SK-N-SH (cell line): Measurements from ENCODE around the gene IGF1R. TPM values are rescaled to one million over a fixed set of nuclear protein-coding genes. Genes with fewer than 3 reads are reported as not detected.

Experiments used
- CTCF ChIA-PET: fragments of 300-600, 350-600 bp; formaldehyde crosslinking; extraction: SDS; loops from one replicate; lab custom pipeline; 2021; lab: Yijun Ruan, JAX
- POLR2A ChIA-PET: fragments of 350-600 bp; sonication (Branson Sonifier 250); formaldehyde crosslinking; extraction: SDS; loops from one replicate; lab custom pipeline; 2020; ENCODE audit warnings: antibody characterized with exemption, inconsistent platforms; lab: Yijun Ruan, JAX
- DNase-seq: peaks from one replicate; pipeline ENCODE4 v3.0.0; 2012
- H2AFZ ChIP-seq: fragments of 200-600 bp; sonication (generic); 2 replicates; pipeline ENCODE4 v1.8.1; 2016; ENCODE audit warnings: antibody characterized with exemption, mild to moderate bottlenecking, low read depth
- H3F3A ChIP-seq: fragments of 200-600 bp; sonication (generic); replicated peaks from 2 replicates; pipeline ENCODE3; 2016; ENCODE audit warnings: antibody characterized with exemption, mild to moderate bottlenecking; ENCODE audit not compliant: insufficient read depth
- H3K27ac ChIP-seq, 2 experiments: fragments of 200-500 bp in 1 of 2; fragments of 200-600 bp in 1 of 2; sonication (Bioruptor generic) in 1 of 2; sonication (generic), shearing (Covaris generic) in 1 of 2; 2 replicates each; pipeline versions ENCODE4 v1.5.1 to v1.6.1; 2014 to 2016; ENCODE audit warnings: low read depth in 2 of 2, inconsistent platforms in 1 of 2, low read length in 1 of 2, mild to moderate bottlenecking in 1 of 2, mixed read lengths in 1 of 2
- H3K27me3 ChIP-seq: fragments of 200-600 bp; sonication (generic), shearing (Covaris generic); 2 replicates; pipeline ENCODE4 v1.6.1; 2016; ENCODE audit warnings: mixed run types; ENCODE audit not compliant: insufficient read depth
- H3K36me3 ChIP-seq, 2 experiments: fragments of 200-500 bp in 1 of 2; fragments of 200-600 bp in 1 of 2; sonication (Bioruptor generic) in 1 of 2; sonication (generic) in 1 of 2; replicated peaks in 1 of 2; 2 replicates each; pipeline versions ENCODE3 to v1.5.1; 2014 to 2016; ENCODE audit warnings: low read length in 1 of 2, mild to moderate bottlenecking in 1 of 2; ENCODE audit not compliant: insufficient read depth in 2 of 2, control insufficient read depth in 1 of 2
- H3K4me1 ChIP-seq, 2 experiments: fragments of 200-500 bp in 1 of 2; fragments of 200-600 bp in 1 of 2; sonication (Bioruptor generic) in 1 of 2; sonication (generic), shearing (Covaris generic) in 1 of 2; 2 replicates each; pipeline versions ENCODE4 v1.5.1 to v1.6.1; 2014 to 2016; ENCODE audit warnings: low read depth in 1 of 2, low read length in 1 of 2, mixed run types in 1 of 2; ENCODE audit not compliant: insufficient read depth in 2 of 2, control insufficient read depth in 1 of 2
- H3K4me2 ChIP-seq: fragments of 200-600 bp; sonication (generic), shearing (Covaris generic); 2 replicates; pipeline ENCODE4 v1.6.1; 2017; ENCODE audit warnings: mixed run types
- H3K4me3 ChIP-seq, 2 experiments: fragments of 200-500 bp in 1 of 2; fragments of 200-600 bp in 1 of 2; sonication (Bioruptor generic) in 1 of 2; sonication (generic), shearing (Covaris generic) in 1 of 2; 2 replicates each; pipeline versions ENCODE4 v1.5.1 to v1.8.1; 2014 to 2016; ENCODE audit warnings: low read depth in 2 of 2, inconsistent platforms in 1 of 2, low read length in 1 of 2, mild to moderate bottlenecking in 1 of 2, mixed read lengths in 1 of 2, moderate library complexity in 1 of 2
- H3K79me2 ChIP-seq: fragments of 200-600 bp; sonication (generic); 2 replicates; pipeline ENCODE4 v1.8.1; 2017; ENCODE audit warnings: mild to moderate bottlenecking; ENCODE audit not compliant: insufficient read depth
- H3K9ac ChIP-seq: fragments of 200-600 bp; sonication (generic); 2 replicates; pipeline ENCODE4 v1.6.1; 2017; ENCODE audit warnings: mixed run types
- H3K9me2 ChIP-seq: fragments of 200-600 bp; sonication (generic); 2 replicates; pipeline ENCODE4 v1.6.1; 2017; ENCODE audit warnings: mixed run types
- H3K9me3 ChIP-seq: fragments of 200-600 bp; sonication (generic); 2 replicates; pipeline ENCODE4 v1.6.1; 2017; ENCODE audit warnings: mixed run types, mild to moderate bottlenecking, moderate library complexity
- H4K20me1 ChIP-seq: fragments of 200-600 bp; sonication (generic); 2 replicates; pipeline ENCODE4 v1.6.1; 2017; ENCODE audit warnings: mild to moderate bottlenecking, mixed run types; ENCODE audit not compliant: insufficient read depth
- ELF1 ChIP-seq: IDR thresholded peaks from 2 replicates; pipeline ENCODE4 v1.4.0; 2012
- EZH2phosphoT487 ChIP-seq: fragments of 200-600 bp; sonication (generic); IDR thresholded peaks from 2 replicates; pipeline ENCODE4 v1.6.1; 2017; ENCODE audit warnings: low read depth, mixed run types, mild to moderate bottlenecking, antibody characterized with exemption, moderate library complexity, borderline replicate concordance
- FOXJ3 ChIP-seq: sonication (generic); formaldehyde crosslinking; IDR thresholded peaks from 2 replicates; pipeline ENCODE4 v1.5.1; 2020; ENCODE audit warnings: mild to moderate bottlenecking, missing genetic modification reagents
- FOXM1 ChIP-seq: IDR thresholded peaks from 2 replicates; pipeline ENCODE4 v1.4.0; 2012; ENCODE audit warnings: low read depth, mild to moderate bottlenecking
- GATA2 ChIP-seq: sonication (generic); formaldehyde crosslinking; IDR thresholded peaks from 2 replicates; pipeline ENCODE4 v1.5.0; 2020; ENCODE audit warnings: mild to moderate bottlenecking, missing genetic modification reagents
- JUND ChIP-seq: IDR thresholded peaks from 2 replicates; pipeline ENCODE4 v1.4.0; 2012
- RAD21 ChIP-seq: IDR thresholded peaks from 2 replicates; pipeline ENCODE4 v1.6.1; 2012; ENCODE audit warnings: mild to moderate bottlenecking, low read length
- RXRA ChIP-seq: IDR thresholded peaks from 2 replicates; pipeline ENCODE4 v1.4.0; 2012; ENCODE audit warnings: low read depth, mild to moderate bottlenecking, borderline replicate concordance
- USF2 ChIP-seq: fragments of 150-350 bp; IDR thresholded peaks from 2 replicates; pipeline ENCODE4 v1.6.1; 2017; ENCODE audit warnings: antibody characterized with exemption, low read length, low read depth, borderline replicate concordance
- ZBTB33 ChIP-seq: IDR thresholded peaks from 2 replicates; pipeline ENCODE4 v1.4.0; 2012; ENCODE audit warnings: low read depth, borderline replicate concordance
- WGBS: methylation state at CpG from one replicate; pipeline ENCODE4 v1.1.6; 2017; ENCODE audit warnings: low lambda C conversion rate; 5-methylcytosine and 5-hydroxymethylcytosine counted together
- polyA plus RNA-seq, 3 experiments: library from polyadenylated mRNA; depleted of rRNA; stranded (reverse); fragments of >200 nt; gene quantifications; 2 replicates each; pipeline ENCODE4 v1.2.3, GENCODE V29; 2012
- TF ChIP-seq, protein P1 (sequence below): fragments of 150-350 bp; IDR thresholded peaks from 2 replicates; pipeline ENCODE4 v1.6.1; 2016; ENCODE audit warnings: mild to moderate bottlenecking, low read depth, low read length
- TF ChIP-seq, protein P2 (sequence below): fragments of 200-600 bp; sonication (generic); IDR thresholded peaks from 2 replicates; pipeline ENCODE4 v1.6.1; 2017; ENCODE audit warnings: antibody characterized with exemption, mild to moderate bottlenecking, moderate library complexity

Gene IGF1R
- polyA plus RNA-seq, 1 of the 3 experiments (the other 2 are of a cell fraction): 9.5 TPM

- no peak overlapping the region for H3K27ac ChIP-seq
- no peaks in the 10 kb centered on the region for H4K20me1 ChIP-seq
- H3K36me3 ChIP-seq: no peaks in the 10 kb centered on the region
- H3K9me3 ChIP-seq: no peaks in the 10 kb centered on the region
- no peaks in the 10 kb centered on the region for H3K79me2 ChIP-seq
- H3K9me2 ChIP-seq: 0 out of 2 replicates have a peak, but pooled peaks cover 3% of the 10 kb centered on the region
- H2AFZ ChIP-seq: no peak overlapping the region
- TF ChIP-seq, protein P1, sequence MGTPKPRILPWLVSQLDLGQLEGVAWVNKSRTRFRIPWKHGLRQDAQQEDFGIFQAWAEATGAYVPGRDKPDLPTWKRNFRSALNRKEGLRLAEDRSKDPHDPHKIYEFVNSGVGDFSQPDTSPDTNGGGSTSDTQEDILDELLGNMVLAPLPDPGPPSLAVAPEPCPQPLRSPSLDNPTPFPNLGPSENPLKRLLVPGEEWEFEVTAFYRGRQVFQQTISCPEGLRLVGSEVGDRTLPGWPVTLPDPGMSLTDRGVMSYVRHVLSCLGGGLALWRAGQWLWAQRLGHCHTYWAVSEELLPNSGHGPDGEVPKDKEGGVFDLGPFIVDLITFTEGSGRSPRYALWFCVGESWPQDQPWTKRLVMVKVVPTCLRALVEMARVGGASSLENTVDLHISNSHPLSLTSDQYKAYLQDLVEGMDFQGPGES: no peak
- TF ChIP-seq USF2 (no peak), ZBTB33 (no peak), RAD21 (no peak), GATA2 (CRISPR knock-in tag) (no peak), ELF1 (no peak), FOXM1 (no peak), FOXJ3 (CRISPR knock-in tag) (no peak), RXRA (no peak), JUND (no peak)
- TF ChIP-seq, protein P2, sequence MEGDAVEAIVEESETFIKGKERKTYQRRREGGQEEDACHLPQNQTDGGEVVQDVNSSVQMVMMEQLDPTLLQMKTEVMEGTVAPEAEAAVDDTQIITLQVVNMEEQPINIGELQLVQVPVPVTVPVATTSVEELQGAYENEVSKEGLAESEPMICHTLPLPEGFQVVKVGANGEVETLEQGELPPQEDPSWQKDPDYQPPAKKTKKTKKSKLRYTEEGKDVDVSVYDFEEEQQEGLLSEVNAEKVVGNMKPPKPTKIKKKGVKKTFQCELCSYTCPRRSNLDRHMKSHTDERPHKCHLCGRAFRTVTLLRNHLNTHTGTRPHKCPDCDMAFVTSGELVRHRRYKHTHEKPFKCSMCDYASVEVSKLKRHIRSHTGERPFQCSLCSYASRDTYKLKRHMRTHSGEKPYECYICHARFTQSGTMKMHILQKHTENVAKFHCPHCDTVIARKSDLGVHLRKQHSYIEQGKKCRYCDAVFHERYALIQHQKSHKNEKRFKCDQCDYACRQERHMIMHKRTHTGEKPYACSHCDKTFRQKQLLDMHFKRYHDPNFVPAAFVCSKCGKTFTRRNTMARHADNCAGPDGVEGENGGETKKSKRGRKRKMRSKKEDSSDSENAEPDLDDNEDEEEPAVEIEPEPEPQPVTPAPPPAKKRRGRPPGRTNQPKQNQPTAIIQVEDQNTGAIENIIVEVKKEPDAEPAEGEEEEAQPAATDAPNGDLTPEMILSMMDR: no peak
- H3F3A ChIP-seq: no peaks in the 10 kb centered on the region
- H3K4me3 ChIP-seq: no peak overlapping the region
- CTCF ChIA-PET: no interaction called here
- H3K4me1 ChIP-seq: no peaks in the 10 kb centered on the region
- no peak for DNase-seq
- no peak overlapping the region for H3K4me2 ChIP-seq
- 44% methylated on average over 8 of the region's 8 CpGs for WGBS
- POLR2A ChIA-PET: no interaction called here
- peaks cover 19% of the 10 kb centered on the region for H3K27me3 ChIP-seq
- no peak overlapping the region for H3K9ac ChIP-seq
Observed at GRCh38 chr15:98620020-98620419, 28.3 kb upstream of the IGF1R start.

GRCh38 chr15:98621021-98621420, 27.3 kb upstream of the IGF1R start:
- H3K79me2 ChIP-seq: no peaks in the 10 kb centered on the region
- no peak for TF ChIP-seq EZH2phosphoT487
- no peak for TF ChIP-seq FOXM1
- TF ChIP-seq, protein P1: no peak
- H3K9me2 ChIP-seq: 0 out of 2 replicates have a peak, but pooled peaks cover 3% of the 10 kb centered on the region
- H3K9me3 ChIP-seq: no peaks in the 10 kb centered on the region
- H3F3A ChIP-seq: no peaks in the 10 kb centered on the region
- H3K36me3 ChIP-seq: no peaks in the 10 kb centered on the region
- H4K20me1 ChIP-seq: no peaks in the 10 kb centered on the region
- H3K9ac ChIP-seq: no peak overlapping the region
- H3K27me3 ChIP-seq: peaks cover 14% of the 10 kb centered on the region
- H3K4me3 ChIP-seq: no peak overlapping the region
- no peak overlapping the region for H3K27ac ChIP-seq
- ChIA-PET POLR2A (no interaction called here), CTCF (no interaction called here)
- H3K4me1 ChIP-seq: no peaks in the 10 kb centered on the region
- WGBS: 4% methylated on average over 2 of the region's 2 CpGs
- no peak for DNase-seq
- no peak overlapping the region for H2AFZ ChIP-seq
- no peak overlapping the region for H3K4me2 ChIP-seq
